SH-SY5Y (cell line): ENCODE measurements around the gene ZDHHC11.

Source experiments
- GATA2 ChIP-seq: IDR thresholded peaks from 2 replicates; pipeline ENCODE4 v1.6.1; 2011; ENCODE audit warnings: mild to moderate bottlenecking, low read depth, low read length
- GATA3 ChIP-seq: IDR thresholded peaks from 2 replicates; pipeline ENCODE4 v1.6.1; 2011; ENCODE audit warnings: low read depth, mild to moderate bottlenecking, low read length, moderate library complexity

- no peak for TF ChIP-seq GATA2
- TF ChIP-seq GATA3: no peak
Measured at GRCh38 chr5:865168-865521, 14.4 kb upstream of the ZDHHC11 start.
